OCI-LY7 (cell line): ENCODE measurements around the gene GDI1. TPM values are rescaled to one million over a fixed set of nuclear protein-coding genes. Genes with fewer than 3 reads are reported as not detected.
"Not testable (repeated sequence)": the region's sequence is repeated elsewhere in the genome, so short reads cannot be mapped to it uniquely, and the experiment has no call there.

ENCODE experiments used
- BruUV-seq: library from RNA; stranded (reverse); fragments of 400-500 nt; replicated peaks from 2 replicates; lab custom pipeline; 2021; lab: Mats Ljungman, UMichigan
- CTCF ChIA-PET: fragments of 300-600 bp; sonication (Branson Sonifier 250); formaldehyde crosslinking; loops from one replicate; lab custom pipeline; 2022; ENCODE audit warnings: antibody characterized with exemption; ENCODE audit not compliant: unreplicated experiment; lab: Charles Lee
- POLR2A ChIA-PET: fragments of 300-600 bp; sonication (Branson Sonifier 250); formaldehyde crosslinking; loops from one replicate; lab custom pipeline; 2022; ENCODE audit warnings: antibody characterized with exemption; lab: Charles Lee
- DNase-seq: peaks from one replicate; pipeline ENCODE4 v3.0.0-alpha.2; 2015; ENCODE audit warnings: low spot score
- H2AFZ ChIP-seq: fragments of 200-600 bp; sonication (generic), shearing (Covaris generic); 2 replicates; pipeline ENCODE4 v1.6.1; 2014; ENCODE audit warnings: mild to moderate bottlenecking, antibody characterized with exemption, low read length, moderate library complexity
- H3K27ac ChIP-seq: fragments of 200-600 bp; sonication (generic); 2 replicates; pipeline ENCODE4 v1.5.1; 2014; ENCODE audit warnings: mixed run types, low read depth, mild to moderate bottlenecking, moderate library complexity, low read length, inconsistent platforms; ENCODE audit not compliant: poor library complexity, severe bottlenecking
- H3K36me3 ChIP-seq: fragments of 200-600 bp; sonication (generic); 2 replicates; pipeline ENCODE4 v1.6.1; 2014; ENCODE audit warnings: mild to moderate bottlenecking, antibody characterized with exemption, low read length, moderate library complexity, mixed read lengths; ENCODE audit not compliant: insufficient read depth
- H3K4me1 ChIP-seq: fragments of 200-600 bp; sonication (generic); 2 replicates; pipeline ENCODE4 v1.5.1; 2014; ENCODE audit warnings: mild to moderate bottlenecking, low read length; ENCODE audit not compliant: insufficient read depth, poor library complexity, severe bottlenecking
- H3K4me2 ChIP-seq: fragments of 200-600 bp; sonication (generic); 2 replicates; pipeline ENCODE4 v1.6.1; 2014; ENCODE audit warnings: mild to moderate bottlenecking, low read length
- H3K4me3 ChIP-seq: fragments of 200-600 bp; sonication (generic); 2 replicates; pipeline ENCODE4 v1.5.1; 2014; ENCODE audit warnings: mild to moderate bottlenecking, low read depth, low read length; ENCODE audit not compliant: poor library complexity, severe bottlenecking
- H3K79me2 ChIP-seq: fragments of 200-600 bp; sonication (generic); 2 replicates; pipeline ENCODE4 v1.6.1; 2016; ENCODE audit warnings: low read depth, mild to moderate bottlenecking, low read length, moderate library complexity, mixed read lengths; ENCODE audit not compliant: insufficient read depth
- H3K9me2 ChIP-seq: fragments of 200-600 bp; sonication (generic); 2 replicates; pipeline ENCODE4 v1.6.1; 2016; ENCODE audit warnings: mild to moderate bottlenecking, low read length, mixed read lengths; ENCODE audit not compliant: insufficient read depth
- H3K9me3 ChIP-seq: fragments of 200-600 bp; sonication (generic); 2 replicates; pipeline ENCODE4 v1.6.1; 2014; ENCODE audit warnings: mild to moderate bottlenecking, mixed run types, low read length, mixed read lengths
- H4K20me1 ChIP-seq: fragments of 200-600 bp; sonication (generic); 2 replicates; pipeline ENCODE4 v1.6.1; 2014; ENCODE audit warnings: mild to moderate bottlenecking, antibody characterized with exemption, low read length, moderate library complexity, mixed read lengths; ENCODE audit not compliant: insufficient read depth
- CTCF ChIP-seq: fragments of 200-600 bp; sonication (generic); conservative IDR thresholded peaks from 2 replicates; pipeline ENCODE4 v1.5.1; 2014; ENCODE audit warnings: mild to moderate bottlenecking, antibody characterized with exemption, low read length, moderate library complexity, mixed read lengths
- EZH2phosphoT487 ChIP-seq: fragments of 200-600 bp; sonication (generic); IDR thresholded peaks from 2 replicates; pipeline ENCODE4 v1.6.1; 2018; ENCODE audit warnings: low read depth, borderline replicate concordance, mild to moderate bottlenecking, mixed run types, antibody characterized with exemption, low read length, moderate library complexity, mixed read lengths
- intact Hi-C: fragments of 100-400 bp; cut with micrococcal nuclease; formaldehyde crosslinking; loops from one replicate; pipeline ENCODE4 v1.10.0; 2022; ENCODE audit not compliant: unreplicated experiment
- total RNA-seq, 2 experiments: library from RNA; depleted of rRNA in 1 of 2; stranded (reverse); fragments of >200 nt in 1 of 2; shearing (Covaris generic) in 1 of 2; gene quantifications; 2 replicates each; pipeline ENCODE4 v1.2.3, GENCODE V29; 2014 to 2022

The GDI1 gene
- total RNA-seq, 2 experiments from 2014 or later: 76.6 to 103 TPM

- no peak overlapping the region for H2AFZ ChIP-seq
- intact Hi-C loops: no loop called here
- peaks cover 9% of the 10 kb centered on the region for H3K4me1 ChIP-seq
- peak overlapping the region; percentile 90 for H3K27ac ChIP-seq
- peaks cover 13% of the 10 kb centered on the region; the same call in 1 of the 2 replicates for H3K79me2 ChIP-seq
- peak; percentile 88 for DNase-seq
- ChIA-PET CTCF (no interaction called here), POLR2A (interaction anchor here (0.6 to 1.5 kb wide), 6 partner anchors 13 to 128 kb away, joined by 3 to 6 read pairs (median 3); no protein-coding TSS in a partner anchor)
- TF ChIP-seq EZH2phosphoT487 (no peak), CTCF (peak; percentile 80)
- BruUV-seq: TSS peak; percentile 89
- peak overlapping the region; percentile 98 for H3K4me2 ChIP-seq
- H3K36me3 ChIP-seq: peaks cover 38% of the 10 kb centered on the region
- H3K4me3 ChIP-seq: peak overlapping the region; percentile 86
- no peaks in the 10 kb centered on the region for H3K9me3 ChIP-seq
- H3K9me2 ChIP-seq: no peaks in the 10 kb centered on the region
- H4K20me1 ChIP-seq: no peaks in the 10 kb centered on the region
Measured at GRCh38 chrX:154398668-154399526, 38.1 kb upstream of the GDI1 start.

- Histone ChIP-seq H3K79me2 (peaks cover 13% of the 10 kb centered on the region; the same call in 1 of the 2 replicates), H3K4me2 (peak overlapping the region; percentile 98), H3K9me2 (no peaks in the 10 kb centered on the region), H3K4me1 (peaks cover 9% of the 10 kb centered on the region), H3K36me3 (peaks cover 38% of the 10 kb centered on the region), H4K20me1 (no peaks in the 10 kb centered on the region), H3K9me3 (no peaks in the 10 kb centered on the region), H3K4me3 (peak overlapping the region; percentile 86), H2AFZ (no peak overlapping the region), H3K27ac (peak overlapping the region; percentile 90)
- intact Hi-C loops: loop anchor here (5.0 kb wide), 1 partner anchor 133 kb away; no protein-coding TSS in a partner anchor
- CTCF ChIA-PET: no interaction called here
- peak; percentile 12 for DNase-seq
- TF ChIP-seq EZH2phosphoT487 (no peak), CTCF (no peak)
- no TSS peak for BruUV-seq
- POLR2A ChIA-PET: interaction anchor here (0.8 to 1.3 kb wide), 4 partner anchors 11 to 82 kb away, joined by 3 read pairs; no protein-coding TSS in a partner anchor
Measured at GRCh38 chrX:154399527-154400368, 37.2 kb upstream of the GDI1 start.

DNA sequence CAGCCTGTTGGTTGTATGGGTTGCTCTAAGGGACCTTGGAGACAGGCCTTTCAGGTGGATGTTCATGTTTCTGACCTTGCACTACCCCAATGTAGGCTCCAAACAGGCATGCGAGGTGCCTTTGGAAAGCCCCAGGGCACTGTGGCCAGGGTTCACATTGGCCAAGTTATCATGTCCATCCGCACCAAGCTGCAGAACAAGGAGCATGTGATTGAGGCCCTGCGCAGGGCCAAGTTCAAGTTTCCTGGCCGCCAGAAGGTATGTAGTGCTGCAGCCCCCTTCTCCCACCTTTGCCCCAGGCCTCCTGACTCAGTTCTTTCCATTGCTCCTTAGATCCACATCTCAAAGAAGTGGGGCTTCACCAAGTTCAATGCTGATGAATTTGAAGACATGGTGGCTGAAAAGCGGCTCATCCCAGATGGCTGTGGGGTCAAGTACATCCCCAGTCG lies 36.6 kb upstream of the GDI1 start:
- BruUV-seq, H3K9me3 ChIP-seq, H2AFZ ChIP-seq, CTCF ChIA-PET, DNase-seq, H3K4me1 ChIP-seq, H3K27ac ChIP-seq, H4K20me1 ChIP-seq, H3K9me2 ChIP-seq: not testable (repeated sequence)
- H3K79me2 ChIP-seq: peaks cover 13% of the 10 kb centered on the region; the same call in 1 of the 2 replicates
- peaks cover 38% of the 10 kb centered on the region for H3K36me3 ChIP-seq
- POLR2A ChIA-PET: interaction anchor here (0.8 to 1.3 kb wide), 4 partner anchors 10 to 81 kb away, joined by 3 read pairs; no protein-coding TSS in a partner anchor
- H3K4me3 ChIP-seq: peak overlapping the region; percentile 86
- H3K4me2 ChIP-seq: peak overlapping the region; percentile 98; the same call in 1 of the 2 replicates
- intact Hi-C loops: loop anchor here (5.0 kb wide), 1 partner anchor 132 kb away; no protein-coding TSS in a partner anchor
